ENCODE measurements around the gene G6PC2.
A peak's percentile ranks its signal among the peaks of the same experiment; 100 is the strongest.

The G6PC2 gene

DNA sequence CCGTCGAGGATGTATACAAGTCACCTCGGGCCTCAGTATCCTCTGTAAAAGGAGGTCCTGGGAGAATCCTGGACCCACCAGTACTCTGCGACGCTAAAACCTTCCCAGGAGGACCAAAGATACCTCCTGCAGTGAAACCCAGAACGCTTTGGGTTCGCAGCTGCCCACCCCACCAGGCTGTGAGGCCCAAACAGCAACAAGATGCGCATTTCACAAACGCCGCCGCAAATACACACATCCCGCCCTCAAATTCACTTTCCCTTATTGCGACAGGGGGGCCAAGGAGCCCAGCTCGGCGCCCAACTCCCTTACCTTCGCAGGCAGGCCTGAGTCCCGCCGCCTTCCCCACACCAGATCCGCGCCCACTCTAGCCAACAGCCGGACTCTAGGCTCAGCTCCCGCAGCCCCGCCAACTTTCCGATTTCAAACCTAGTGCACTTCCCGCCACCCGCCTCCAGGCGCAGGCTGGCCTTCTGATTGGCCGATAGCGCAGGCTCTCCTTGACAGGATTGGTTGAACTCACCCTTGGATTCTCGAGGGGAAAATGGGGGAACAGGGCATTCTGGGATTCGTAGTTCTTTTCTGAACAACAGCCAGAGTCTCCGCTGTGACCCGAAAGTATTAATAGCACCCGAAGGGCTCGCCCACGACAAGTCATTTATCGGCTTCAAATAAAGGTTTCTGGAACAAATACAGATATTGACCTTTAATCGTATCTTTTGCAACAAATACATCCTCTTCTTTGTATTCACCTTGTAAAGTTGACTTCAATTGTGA lies 10.9 kb upstream of the G6PC2 start, which contains the start of gene SPC25:
TSS of gene SPC25 (minus strand) at position 425 of the 777 bp plus-strand sequence. CDS start 911 bp downstream, outside the sequence.
- ATAC-seq, result peak; percentile 100
- no peak for TF ChIP-seq CSDC2 (CRISPR knock-in tag; IDR thresholded peaks at IDR 0.05)
- no peak for TF ChIP-seq ZFP30 (CRISPR knock-in tag; IDR thresholded peaks at IDR 0.05)
- no peak for TF ChIP-seq ISL1 (CRISPR knock-in tag; IDR thresholded peaks at IDR 0.05)
- TF ChIP-seq TCF4 (CRISPR knock-in tag; IDR thresholded peaks at IDR 0.05; ENCODE audit: borderline replicate concordance), result no peak
- TF ChIP-seq ZNF8 (CRISPR knock-in tag; IDR thresholded peaks at IDR 0.05), result no peak
- TF ChIP-seq TSHZ2 (CRISPR knock-in tag; IDR thresholded peaks at IDR 0.05), result no peak
- no peak for TF ChIP-seq BACH2 (CRISPR knock-in tag; IDR thresholded peaks at IDR 0.05; ENCODE audit: borderline replicate concordance)
- TF ChIP-seq POU6F1 (CRISPR knock-in tag; IDR thresholded peaks at IDR 0.05; ENCODE audit: borderline replicate concordance, low read depth), result no peak
- no peak for TF ChIP-seq ZFP3 (CRISPR knock-in tag; IDR thresholded peaks at IDR 0.05)
- no peak for TF ChIP-seq PPARA (CRISPR knock-in tag; IDR thresholded peaks at IDR 0.05; ENCODE audit: borderline replicate concordance)
- TF ChIP-seq OSR1 (CRISPR knock-in tag; IDR thresholded peaks at IDR 0.05), result no peak
- TF ChIP-seq ZNF70 (CRISPR knock-in tag; IDR thresholded peaks at IDR 0.05), result no peak
- TF ChIP-seq, protein P1, sequence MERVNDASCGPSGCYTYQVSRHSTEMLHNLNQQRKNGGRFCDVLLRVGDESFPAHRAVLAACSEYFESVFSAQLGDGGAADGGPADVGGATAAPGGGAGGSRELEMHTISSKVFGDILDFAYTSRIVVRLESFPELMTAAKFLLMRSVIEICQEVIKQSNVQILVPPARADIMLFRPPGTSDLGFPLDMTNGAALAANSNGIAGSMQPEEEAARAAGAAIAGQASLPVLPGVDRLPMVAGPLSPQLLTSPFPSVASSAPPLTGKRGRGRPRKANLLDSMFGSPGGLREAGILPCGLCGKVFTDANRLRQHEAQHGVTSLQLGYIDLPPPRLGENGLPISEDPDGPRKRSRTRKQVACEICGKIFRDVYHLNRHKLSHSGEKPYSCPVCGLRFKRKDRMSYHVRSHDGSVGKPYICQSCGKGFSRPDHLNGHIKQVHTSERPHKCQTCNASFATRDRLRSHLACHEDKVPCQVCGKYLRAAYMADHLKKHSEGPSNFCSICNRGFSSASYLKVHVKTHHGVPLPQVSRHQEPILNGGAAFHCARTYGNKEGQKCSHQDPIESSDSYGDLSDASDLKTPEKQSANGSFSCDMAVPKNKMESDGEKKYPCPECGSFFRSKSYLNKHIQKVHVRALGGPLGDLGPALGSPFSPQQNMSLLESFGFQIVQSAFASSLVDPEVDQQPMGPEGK (CRISPR knock-in tag; IDR thresholded peaks at IDR 0.05; ENCODE audit: borderline replicate concordance), result no peak
- no peak for TF ChIP-seq CREB5 (CRISPR knock-in tag; IDR thresholded peaks at IDR 0.05; ENCODE audit: low read depth)

- ATAC-seq, result no peak
- TF ChIP-seq ZNF70 (CRISPR knock-in tag; IDR thresholded peaks at IDR 0.05) (no peak), ZFP3 (CRISPR knock-in tag; IDR thresholded peaks at IDR 0.05) (no peak), ZC3H10 (CRISPR knock-in tag; IDR thresholded peaks at IDR 0.05) (no peak), GLIS3 (CRISPR knock-in tag; IDR thresholded peaks at IDR 0.05) (no peak), TOX (CRISPR knock-in tag; IDR thresholded peaks at IDR 0.05; ENCODE audit: borderline replicate concordance) (no peak), POU6F1 (CRISPR knock-in tag; IDR thresholded peaks at IDR 0.05; ENCODE audit: borderline replicate concordance, low read depth) (no peak), RARB (CRISPR knock-in tag; IDR thresholded peaks at IDR 0.05) (no peak), ZFP30 (CRISPR knock-in tag; IDR thresholded peaks at IDR 0.05) (no peak), PPARA (CRISPR knock-in tag; IDR thresholded peaks at IDR 0.05; ENCODE audit: borderline replicate concordance) (no peak), TSHZ2 (CRISPR knock-in tag; IDR thresholded peaks at IDR 0.05) (no peak), ISL1 (CRISPR knock-in tag; IDR thresholded peaks at IDR 0.05) (no peak), OSR1 (CRISPR knock-in tag; IDR thresholded peaks at IDR 0.05) (no peak), ZNF565 (CRISPR knock-in tag; conservative IDR thresholded peaks at IDR 0.05; ENCODE audit: low read depth) (no peak), SNAI2 (CRISPR knock-in tag; IDR thresholded peaks at IDR 0.05) (no peak), ZNF8 (CRISPR knock-in tag; IDR thresholded peaks at IDR 0.05) (no peak), BACH2 (CRISPR knock-in tag; IDR thresholded peaks at IDR 0.05; ENCODE audit: borderline replicate concordance) (no peak)
- TF ChIP-seq, protein P1 (CRISPR knock-in tag; IDR thresholded peaks at IDR 0.05; ENCODE audit: borderline replicate concordance), result no peak
- TF ChIP-seq, protein P2, sequence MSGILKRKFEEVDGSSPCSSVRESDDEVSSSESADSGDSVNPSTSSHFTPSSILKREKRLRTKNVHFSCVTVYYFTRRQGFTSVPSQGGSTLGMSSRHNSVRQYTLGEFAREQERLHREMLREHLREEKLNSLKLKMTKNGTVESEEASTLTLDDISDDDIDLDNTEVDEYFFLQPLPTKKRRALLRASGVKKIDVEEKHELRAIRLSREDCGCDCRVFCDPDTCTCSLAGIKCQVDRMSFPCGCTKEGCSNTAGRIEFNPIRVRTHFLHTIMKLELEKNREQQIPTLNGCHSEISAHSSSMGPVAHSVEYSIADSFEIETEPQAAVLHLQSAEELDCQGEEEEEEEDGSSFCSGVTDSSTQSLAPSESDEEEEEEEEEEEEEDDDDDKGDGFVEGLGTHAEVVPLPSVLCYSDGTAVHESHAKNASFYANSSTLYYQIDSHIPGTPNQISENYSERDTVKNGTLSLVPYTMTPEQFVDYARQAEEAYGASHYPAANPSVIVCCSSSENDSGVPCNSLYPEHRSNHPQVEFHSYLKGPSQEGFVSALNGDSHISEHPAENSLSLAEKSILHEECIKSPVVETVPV (CRISPR knock-in tag; IDR thresholded peaks at IDR 0.05), result no peak
Observed at GRCh38 chr2:168892327-168892726, 8.8 kb upstream of the G6PC2 start.
